Measurements from ENCODE around the gene UGT1A3. TPM values are rescaled to one million over a fixed set of nuclear protein-coding genes. Genes with fewer than 3 reads are reported as not detected.
A peak's percentile ranks its signal among the peaks of the same experiment; 100 is the strongest.

Gene UGT1A3
- total RNA-seq, 1 donor from 2014 or later, result not detected

DNA sequence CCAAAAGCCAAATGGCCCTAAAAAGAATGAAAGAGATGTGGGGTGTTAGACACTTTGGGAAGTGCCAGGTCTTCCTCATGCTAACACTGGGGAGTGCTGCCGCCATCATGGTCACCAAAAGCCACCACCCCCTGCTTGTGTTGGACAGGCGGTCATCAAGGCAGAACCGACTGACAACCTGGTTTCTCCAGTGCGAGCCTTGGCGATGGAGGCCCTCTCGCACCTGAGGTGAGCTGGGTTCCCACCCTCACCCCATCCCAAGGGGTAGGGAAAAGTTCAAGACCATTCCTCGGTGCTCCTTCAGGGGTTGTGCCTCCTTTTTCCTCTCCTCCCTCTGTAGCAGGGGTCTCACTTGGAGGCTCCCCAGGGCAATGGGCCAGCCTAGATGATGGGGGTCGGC lies 82.9 kb downstream of the UGT1A3 start:
- intact Hi-C loops (cut with DNase I), result no loop called here
- no peak for TF ChIP-seq CTCF (IDR thresholded peaks at IDR 0.05)
- DNase-seq (ENCODE audit: low spot score in 2 of 2), result no peak
- Histone ChIP-seq H3K27ac (no peak overlapping the region), H3K36me3 (no peaks in the 10 kb centered on the region), H3K4me3 (no peak overlapping the region), H3K27me3 (no peaks in the 10 kb centered on the region), H3K9me3 (no peaks in the 10 kb centered on the region), H3K4me1 (no peaks in the 10 kb centered on the region)

DNA sequence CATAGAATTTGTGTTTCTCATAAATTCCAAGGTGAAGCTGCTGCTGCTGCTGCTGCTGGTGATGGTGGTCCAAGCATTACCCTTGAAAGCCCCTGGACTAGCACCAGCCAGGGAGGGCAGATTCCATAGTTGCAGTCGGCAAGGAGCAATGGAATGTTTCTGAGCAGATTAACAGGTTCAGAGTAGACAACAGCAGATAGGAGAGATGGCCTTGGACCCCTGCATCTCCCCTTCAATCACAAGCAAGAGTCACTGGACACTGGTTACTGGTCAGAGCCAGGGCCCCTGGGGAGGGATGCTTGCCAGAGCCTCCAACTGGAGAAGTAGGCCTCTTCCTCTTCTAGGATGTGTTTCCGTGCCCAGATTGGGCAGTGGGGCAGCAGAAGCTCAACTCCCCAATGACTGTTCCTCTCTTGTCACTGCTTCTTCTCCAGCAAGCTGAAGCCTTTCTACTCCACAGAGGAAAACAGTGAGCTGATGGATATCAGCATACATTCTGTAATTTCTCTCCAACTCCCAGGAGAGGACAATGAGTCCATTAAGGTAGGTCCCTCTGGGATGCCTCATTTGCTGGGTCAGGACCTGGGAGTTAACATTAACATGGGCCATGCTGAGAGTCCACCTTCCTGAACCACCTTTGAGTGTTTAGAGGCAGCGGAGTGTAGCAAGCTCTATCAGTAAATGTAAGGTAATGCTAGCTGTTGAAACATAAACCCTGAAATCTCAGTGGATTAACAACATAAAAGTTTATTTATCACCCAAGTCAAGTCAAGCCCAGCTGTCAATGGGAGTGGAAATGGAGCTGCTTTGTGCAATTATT lies 84.6 kb downstream of the UGT1A3 start:
- Histone ChIP-seq H3K27me3 (no peaks in the 10 kb centered on the region), H3K36me3 (no peaks in the 10 kb centered on the region), H3K4me3 (no peak overlapping the region), H3K4me1 (no peaks in the 10 kb centered on the region), H3K27ac (no peak overlapping the region), H3K9me3 (no peaks in the 10 kb centered on the region)
- intact Hi-C loops (cut with DNase I), result no loop called here
- peak in 1 of 2 donors; percentile 41 for DNase-seq (ENCODE audit: low spot score in 2 of 2)
- TF ChIP-seq CTCF (IDR thresholded peaks at IDR 0.05), result no peak

- Histone ChIP-seq H3K27ac (no peak overlapping the region), H3K9me3 (no peaks in the 10 kb centered on the region), H3K4me1 (no peaks in the 10 kb centered on the region), H3K36me3 (no peaks in the 10 kb centered on the region), H3K27me3 (no peaks in the 10 kb centered on the region), H3K4me3 (no peak overlapping the region)
- intact Hi-C loops (cut with DNase I), result no loop called here
- no peak for DNase-seq (ENCODE audit: low spot score in 2 of 2)
- TF ChIP-seq CTCF (IDR thresholded peaks at IDR 0.05), result no peak
Measured at GRCh38 chr2:233814056-233814835, 85.4 kb downstream of the UGT1A3 start.

GRCh38 chr2:233815861-233816260 lies 87.0 kb downstream of the UGT1A3 start:
- Histone ChIP-seq H3K4me3 (no peak overlapping the region), H3K4me1 (no peaks in the 10 kb centered on the region), H3K27me3 (no peaks in the 10 kb centered on the region), H3K36me3 (no peaks in the 10 kb centered on the region), H3K9me3 (no peaks in the 10 kb centered on the region), H3K27ac (no peak overlapping the region)
- no peak for TF ChIP-seq CTCF (IDR thresholded peaks at IDR 0.05)
- intact Hi-C loops (cut with DNase I), result no loop called here
- no peak for DNase-seq (ENCODE audit: low spot score in 2 of 2)

- no peak for DNase-seq (ENCODE audit: low spot score in 2 of 2)
- Histone ChIP-seq H3K27ac (no peak overlapping the region), H3K36me3 (no peaks in the 10 kb centered on the region), H3K9me3 (no peaks in the 10 kb centered on the region), H3K27me3 (no peaks in the 10 kb centered on the region), H3K4me1 (no peaks in the 10 kb centered on the region), H3K4me3 (no peak overlapping the region)
- TF ChIP-seq CTCF (IDR thresholded peaks at IDR 0.05), result no peak
- intact Hi-C loops (cut with DNase I), result no loop called here
Measured at GRCh38 chr2:233816334-233816733, 87.5 kb downstream of the UGT1A3 start.
